HTERT RPE-1 (cell line): ENCODE data around the gene USP47.

Source experiments
- in situ Hi-C: fragments of 300-500 bp; cut with MboI; formaldehyde crosslinking; loops from 4 replicates; pipeline ENCODE4 v1.14.3; 2020; ENCODE audit warnings: low sequenced_read_pairs

Gene USP47

GRCh38 chr11:11931461-11932055 is 89.8 kb downstream of the USP47 start:
- in situ Hi-C loops = no loop called here

GRCh38 chr11:11935536-11935935 is 93.8 kb downstream of the USP47 start:
- in situ Hi-C loops = no loop called here

- in situ Hi-C loops = no loop called here
Observed at GRCh38 chr11:11937433-11937832, 95.7 kb downstream of the USP47 start.

- in situ Hi-C loops = no loop called here
Observed at GRCh38 chr11:11937957-11938356, 96.2 kb downstream of the USP47 start.

- in situ Hi-C loops = no loop called here
Observed at GRCh38 chr11:11940551-11940950, 98.8 kb downstream of the USP47 start.

- in situ Hi-C loops = no loop called here
Observed at GRCh38 chr11:11942668-11943067, 100.9 kb downstream of the USP47 start.

- in situ Hi-C loops = no loop called here
Observed at GRCh38 chr11:11944444-11944843, 102.7 kb downstream of the USP47 start.

GRCh38 chr11:11946180-11946579 is 104.4 kb downstream of the USP47 start:
- in situ Hi-C loops = no loop called here

GRCh38 chr11:11946878-11947277 is 105.1 kb downstream of the USP47 start:
- in situ Hi-C loops = no loop called here

GRCh38 chr11:11947825-11948224 is 106.1 kb downstream of the USP47 start:
- in situ Hi-C loops = no loop called here

- in situ Hi-C loops = no loop called here
Observed at GRCh38 chr11:11948242-11948947, 106.6 kb downstream of the USP47 start.

GRCh38 chr11:11949482-11949881 is 107.7 kb downstream of the USP47 start:
- in situ Hi-C loops = no loop called here

- in situ Hi-C loops = no loop called here
Observed at GRCh38 chr11:11952036-11952435, 110.3 kb downstream of the USP47 start.

- in situ Hi-C loops = no loop called here
Observed at GRCh38 chr11:11956006-11956405, 114.2 kb downstream of the USP47 start.

GRCh38 chr11:11958403-11959231 is 116.8 kb downstream of the USP47 start:
- in situ Hi-C loops = no loop called here

- in situ Hi-C loops = no loop called here
Observed at GRCh38 chr11:11959601-11960000, 117.8 kb downstream of the USP47 start.

- in situ Hi-C loops = no loop called here
Observed at GRCh38 chr11:11960687-11961086, 118.9 kb downstream of the USP47 start.

- in situ Hi-C loops = no loop called here
Observed at GRCh38 chr11:11961399-11962028, 119.7 kb downstream of the USP47 start.

GRCh38 chr11:11963067-11963466 is 121.3 kb downstream of the USP47 start:
- in situ Hi-C loops = no loop called here

GRCh38 chr11:11963842-11964773 is 122.3 kb downstream of the USP47 start:
- in situ Hi-C loops = no loop called here
